ENCODE data around the gene PLCD1. TPM values are rescaled to one million over a fixed set of nuclear protein-coding genes. Genes with fewer than 3 reads are reported as not detected.

Gene PLCD1
- total and polyA plus RNA-seq, 2 of the 8 experiments (the other 6 are each of a cell fraction or from before 2014, with no cell fraction given), result 15.3 to 19.2 TPM

GRCh38 chr3:38059148-38059547, 29.7 kb upstream of the PLCD1 start:
- no peak overlapping the region for H3K4ac ChIP-seq (replicated peaks; ENCODE audit: insufficient read length, low read depth, low read length)
- H3K27me3 ChIP-seq (replicated peaks in 1 of 4; ENCODE audit: control insufficient read depth in 3 of 4, extremely low read depth in 1 of 4, insufficient read depth in 3 of 4, low read length in 3 of 4), result no peaks in the 10 kb centered on the region
- H2BK20ac ChIP-seq (ENCODE audit: low read length), result no peak overlapping the region
- H3K14ac ChIP-seq (ENCODE audit: insufficient read length), result no peak overlapping the region
- DNase-seq (ENCODE audit: low read depth in 1 of 2, low spot score in 2 of 2) (no peak), FAIRE-seq (no peak)
- no peaks in the 10 kb centered on the region for H3K79me2 ChIP-seq (ENCODE audit: control insufficient read depth in 1 of 2, insufficient read depth in 2 of 2, low read length in 2 of 2)
- TF ChIP-seq KDM4A (IDR thresholded peaks at IDR 0.05; ENCODE audit: low read depth, low read length, severe bottlenecking) (no peak), ASH2L (IDR thresholded peaks at IDR 0.05; ENCODE audit: low read length) (no peak), POU5F1 (IDR thresholded peaks at IDR 0.05; ENCODE audit: low read depth, low read length) (no peak), HDAC6 (IDR thresholded peaks at IDR 0.05; ENCODE audit: low read depth, low read length) (no peak), CBX8 (IDR thresholded peaks at IDR 0.05; ENCODE audit: borderline replicate concordance, low read depth, low read length) (no peak), TAF7 (optimal IDR thresholded peaks at IDR 0.05; ENCODE audit: borderline replicate concordance, low read depth, low read length) (no peak), ZNF274 (IDR thresholded peaks at IDR 0.05; ENCODE audit: borderline replicate concordance, extremely low read depth, low read length) (no peak)
- peaks cover 0 to 8% of the 10 kb centered on the region in 2 experiments; a peak in 1 of 4 replicates for H3K9me3 ChIP-seq (ENCODE audit: insufficient read depth in 2 of 2, low read depth in 1 of 2, low read length in 1 of 2)
- no peak overlapping the region for H3K9ac ChIP-seq (replicated peaks in 1 of 4; ENCODE audit: extremely low read depth in 1 of 4, low read depth in 3 of 4, low read length in 3 of 4)
- H3K36me3 ChIP-seq (ENCODE audit: control insufficient read depth in 2 of 4, insufficient read depth in 4 of 4, low read length in 3 of 4), result no peaks in the 10 kb centered on the region
- H3K18ac ChIP-seq (ENCODE audit: extremely low read depth, low read length), result no peak overlapping the region
- no peaks in the 10 kb centered on the region for H3K4me1 ChIP-seq (replicated peaks in 1 of 4; ENCODE audit: control insufficient read depth in 3 of 4, insufficient read depth in 4 of 4, low read length in 3 of 4)
- H2BK5ac ChIP-seq (ENCODE audit: low read depth, low read length), result no peak overlapping the region
- 85% methylated on average over 2 of the region's 2 CpGs; no CpG with 5 or more reads in 1 of the 2 experiments for WGBS, 2 experiments (ENCODE audit: extremely low coverage in 1 of 2, insufficient coverage in 1 of 2, insufficient read length in 1 of 2, insufficient replicate concordance in 2 of 2, low coverage in 1 of 2, low lambda C conversion rate in 2 of 2, missing lambda C conversion rate in 1 of 2)
- H2BK12ac ChIP-seq (ENCODE audit: low read depth, low read length), result no peak overlapping the region
- H2BK120ac ChIP-seq (replicated peaks; ENCODE audit: low read depth, low read length), result no peak overlapping the region
- H2BK15ac ChIP-seq (ENCODE audit: low read length), result no peak overlapping the region
- no peak overlapping the region for H3K4me2 ChIP-seq (ENCODE audit: insufficient read depth in 1 of 2, low read depth in 2 of 2, low read length in 2 of 2)
- no peaks in the 10 kb centered on the region for H4K20me1 ChIP-seq (replicated peaks in 1 of 2; ENCODE audit: control insufficient read depth in 1 of 2, insufficient read depth in 2 of 2, low read length in 2 of 2)
- H4K5ac ChIP-seq (ENCODE audit: insufficient read length, low read depth, low read length), result peak overlapping the region; percentile 5
- no peak overlapping the region for H3K27ac ChIP-seq (ENCODE audit: low read depth, low read length)
- no peaks in the 10 kb centered on the region for H3K79me1 ChIP-seq (ENCODE audit: low read depth, low read length)
- no peak overlapping the region; the same call in 1 of the 2 replicates for H4K8ac ChIP-seq (ENCODE audit: extremely low read depth, insufficient read depth, low read length)
- H4K91ac ChIP-seq (replicated peaks; ENCODE audit: insufficient read length, low read length), result no peak overlapping the region
- H2AK5ac ChIP-seq (ENCODE audit: low read depth, low read length), result no peak overlapping the region
- no peak overlapping the region for H2AFZ ChIP-seq (ENCODE audit: low read length)
- no peak overlapping the region for H3K4me3 ChIP-seq (ENCODE audit: extremely low read depth in 1 of 4, insufficient read depth in 2 of 4, low read depth in 3 of 4, low read length in 4 of 4)
- ChIA-PET CTCF (ENCODE audit: partially characterized antibody) (interaction anchor here (0.7 to 1.8 kb wide), 3 partner anchors 19 to 58 kb away, joined by 3 to 5 read pairs (median 4); no protein-coding TSS in a partner anchor), POLR2A (ENCODE audit: partially characterized antibody) (no interaction called here)
- 0 out of 2 replicates have a peak, but pooled peaks cover 2% of the 10 kb centered on the region for H3K23me2 ChIP-seq (ENCODE audit: low read depth, low read length)
- no peak overlapping the region for H3K56ac ChIP-seq (replicated peaks; ENCODE audit: insufficient read length, low read depth, low read length)
- no peak overlapping the region for H3K23ac ChIP-seq (ENCODE audit: insufficient read length)
